Ureter (tissue), 1 donor: Measurements from ENCODE around the gene SPAG4. TPM values are rescaled to one million over a fixed set of nuclear protein-coding genes. Genes with fewer than 3 reads are reported as not detected.

Experiments used
- DNase-seq: peaks from one replicate; pipeline ENCODE4 v3.0.0-alpha.2; 2020; ENCODE audit warnings: low spot score
- total RNA-seq: library from RNA; stranded (reverse); gene quantifications from one replicate; pipeline ENCODE4 v1.2.4, GENCODE V29; 2023
- donor health status: DM: yes; HTN: yes; CAD: no.

SPAG4 gene
- total RNA-seq, 1 donor from 2014 or later: 18.4 TPM

DNA sequence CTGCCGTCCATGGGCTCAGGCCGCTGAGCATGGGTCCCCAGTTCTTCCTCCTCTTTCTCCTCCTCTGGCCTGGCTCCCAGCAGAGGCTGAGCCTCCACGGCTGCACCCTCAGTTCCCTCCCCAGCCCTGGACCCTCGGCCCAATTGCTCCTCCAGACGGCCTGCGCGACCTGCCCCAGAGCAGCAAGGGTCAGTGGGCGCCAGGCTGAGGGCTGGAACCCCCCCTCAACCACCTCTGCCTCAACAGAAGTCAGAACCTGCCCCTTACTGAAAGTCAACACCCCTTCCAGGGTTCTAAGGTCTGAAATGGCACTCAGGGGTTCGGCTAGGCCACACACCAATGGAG is 15.9 kb upstream of the SPAG4 start:
- DNase-seq: no peak

DNA sequence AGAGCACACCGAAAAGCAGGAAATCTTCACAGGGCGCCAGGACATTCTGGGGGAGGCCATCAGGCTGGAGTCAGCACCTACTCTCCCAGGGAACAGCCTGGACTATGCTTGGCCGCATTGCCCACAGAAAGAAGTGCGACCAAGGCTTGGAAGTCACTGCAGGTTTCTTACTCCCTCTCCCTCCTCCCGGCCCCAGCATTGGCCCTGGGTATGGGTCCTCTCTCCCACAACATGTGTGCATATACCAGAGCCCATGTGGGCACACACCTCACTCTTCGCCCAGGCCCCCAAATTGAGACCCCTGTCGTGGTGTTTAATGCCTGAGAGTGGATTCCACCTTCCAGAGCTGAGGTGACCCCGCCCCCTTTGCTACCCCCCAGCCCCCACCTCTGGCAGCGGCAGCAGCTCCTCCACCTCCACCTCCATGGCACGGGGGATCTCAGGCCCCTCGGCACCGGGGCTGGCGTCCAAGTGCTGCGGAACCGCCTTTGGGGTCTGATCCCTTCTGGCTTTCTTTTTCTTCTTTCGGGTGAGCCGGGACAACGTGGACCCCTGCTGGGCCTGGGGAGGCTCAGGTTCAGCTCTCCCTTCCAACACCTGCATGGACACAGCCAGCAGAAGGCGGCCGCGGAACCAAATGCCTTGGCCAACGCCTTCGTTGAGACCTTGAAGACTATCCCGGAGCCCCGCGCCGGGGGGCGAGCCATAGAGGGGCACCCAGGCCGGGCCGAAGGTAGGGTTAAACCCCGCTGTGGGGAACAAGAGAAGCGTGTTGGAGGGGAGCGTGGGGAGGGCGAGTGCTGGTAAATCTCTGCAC is 15.2 kb upstream of the SPAG4 start:
- no peak for DNase-seq

DNA sequence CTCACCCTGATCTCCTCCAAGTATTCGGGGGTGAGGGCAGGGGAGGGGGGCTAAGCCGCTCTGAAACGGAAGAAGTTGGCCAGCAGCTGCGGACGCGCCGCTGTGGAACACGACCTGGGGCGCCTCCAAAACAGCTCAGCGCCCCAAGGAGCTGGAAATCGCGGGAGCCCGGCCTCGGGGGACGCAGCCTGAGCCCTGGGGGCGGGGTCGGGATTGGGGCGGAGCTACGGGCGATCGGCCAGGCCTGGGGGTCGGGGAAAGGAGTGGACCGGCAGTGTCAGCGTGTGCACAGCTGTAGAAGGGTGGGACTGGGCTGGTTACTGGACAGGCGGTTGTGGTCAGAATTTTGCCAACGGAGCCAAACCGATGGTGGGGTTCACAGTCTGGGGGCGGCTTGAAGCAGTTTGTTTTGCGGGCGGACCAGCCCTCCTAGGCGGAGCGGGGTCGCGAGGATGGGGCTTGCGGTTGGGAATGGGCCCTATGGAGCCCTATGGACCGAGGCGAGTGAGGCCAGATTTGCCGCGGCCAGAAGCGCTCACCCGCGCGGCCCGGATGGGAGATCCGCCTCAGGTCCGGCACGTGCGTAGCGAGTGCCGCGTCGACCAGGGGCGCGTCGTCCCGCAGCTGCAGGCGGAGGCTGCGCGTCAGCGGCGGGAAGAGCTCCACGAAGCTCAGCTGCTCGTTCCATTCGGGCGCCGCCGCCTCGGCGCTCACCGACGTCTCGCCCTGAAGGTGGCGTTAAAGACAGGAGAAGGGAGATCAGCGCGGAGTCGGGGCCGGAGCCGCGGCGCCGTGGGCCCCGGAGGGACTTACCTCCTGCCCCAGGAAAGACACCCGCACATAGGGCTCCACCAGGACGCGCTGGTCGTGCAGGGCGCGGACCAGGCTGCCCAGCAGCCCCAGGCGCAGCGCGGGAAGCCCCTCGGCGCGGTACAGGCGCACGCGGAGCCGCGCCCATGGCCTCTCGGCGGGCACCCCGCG is 14.3 kb upstream of the SPAG4 start:
- DNase-seq: peak; percentile 70

DNA sequence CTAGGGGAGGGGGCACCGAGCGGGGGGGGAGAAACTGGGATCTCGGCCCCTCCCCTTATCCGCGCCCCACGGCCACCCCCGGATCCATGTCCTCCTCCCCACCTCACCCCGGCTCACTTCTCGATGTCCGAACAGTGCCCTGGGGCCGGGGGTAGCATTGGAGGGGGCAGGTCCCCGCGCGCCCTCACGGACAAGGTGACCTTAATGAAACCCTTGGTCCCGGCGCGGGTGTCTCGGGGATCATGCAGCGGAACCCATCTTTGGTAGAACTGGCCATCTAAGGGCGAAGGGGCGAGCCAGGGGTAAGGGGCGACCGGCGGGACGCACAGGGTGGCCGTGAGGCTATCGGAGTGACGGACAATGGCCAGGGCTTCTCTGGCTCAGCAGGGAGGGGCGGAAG is 13.6 kb upstream of the SPAG4 start:
- no peak for DNase-seq

DNA sequence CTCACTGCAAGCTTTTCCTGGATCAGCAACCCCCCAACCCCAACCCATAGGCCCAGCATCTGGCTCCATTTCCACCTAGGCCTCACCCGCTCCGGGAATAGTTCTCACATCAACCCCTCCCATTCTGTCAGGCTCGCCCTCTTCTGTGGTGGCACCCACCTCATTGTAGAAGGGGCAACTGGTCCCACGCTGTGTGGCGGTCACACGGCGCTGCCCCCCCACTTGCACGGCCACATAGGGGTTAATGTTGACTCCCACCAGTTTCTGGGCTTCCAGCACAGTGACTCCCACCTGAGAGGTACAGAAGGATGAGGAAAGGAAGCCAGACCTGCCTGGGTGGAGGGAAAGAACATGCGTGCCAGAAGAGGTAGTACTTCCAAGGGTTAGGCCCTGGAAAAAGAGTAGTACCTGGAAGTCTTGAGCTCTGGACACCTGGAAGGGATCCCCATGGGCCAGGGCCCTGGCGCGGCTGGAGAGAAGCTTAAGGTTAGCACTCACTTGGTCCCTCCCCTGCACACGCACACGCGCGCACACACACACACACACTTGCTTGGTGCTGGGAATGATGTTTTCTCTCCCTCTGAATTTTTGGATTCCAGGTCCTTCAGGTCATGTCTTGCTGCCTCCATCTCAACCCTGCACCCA is 12.7 kb upstream of the SPAG4 start:
- no peak for DNase-seq

DNA sequence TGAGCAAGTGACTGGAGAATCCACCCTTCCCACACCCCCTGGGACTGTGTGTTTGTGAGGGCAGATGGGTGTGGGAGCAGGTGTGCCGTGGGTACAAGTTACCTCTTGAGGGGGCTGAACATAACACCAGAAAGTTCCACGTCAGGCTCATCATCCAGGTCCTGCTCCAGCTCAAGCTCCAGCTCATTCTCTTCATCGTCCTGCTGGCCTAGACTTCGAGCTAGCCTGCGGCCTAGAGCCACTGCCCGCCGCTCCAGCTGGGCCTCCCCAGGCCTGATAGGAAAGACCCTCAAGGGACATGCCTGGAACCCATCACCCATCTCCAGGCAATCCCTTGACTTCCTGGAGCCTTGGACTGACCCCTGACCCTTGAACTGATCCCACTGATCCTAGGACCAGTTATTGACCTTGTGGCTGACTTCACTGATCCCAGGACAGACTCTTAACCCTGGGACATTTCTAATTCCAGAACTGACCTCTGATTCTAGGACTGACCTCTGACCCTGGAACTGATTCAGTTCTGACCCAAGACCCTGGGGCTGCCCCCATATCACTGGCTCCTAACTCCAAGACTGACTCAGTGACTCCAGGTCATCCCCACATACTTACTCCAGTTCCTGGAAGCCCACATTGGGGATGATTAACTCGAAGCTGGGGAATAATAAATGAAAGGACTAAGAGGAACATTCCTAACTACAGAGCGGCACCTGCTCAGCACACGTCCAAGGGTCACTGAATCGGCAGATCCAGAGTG is 11.8 kb upstream of the SPAG4 start:
- DNase-seq: no peak

DNA sequence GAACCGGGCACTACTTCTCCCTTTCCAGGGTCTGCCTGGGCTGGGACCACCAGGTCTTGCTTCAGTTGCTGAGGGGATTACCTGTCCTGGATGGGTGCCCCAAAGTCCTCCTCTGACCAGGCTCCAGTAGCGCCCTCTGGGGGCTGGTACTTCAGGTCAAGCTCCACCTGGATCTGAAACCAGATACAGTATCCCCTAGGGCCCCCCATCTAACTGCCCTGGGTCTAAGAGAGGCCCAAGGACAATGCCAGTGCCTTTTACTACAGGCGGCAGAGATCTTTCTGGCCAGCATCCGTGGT is 11.2 kb upstream of the SPAG4 start:
- no peak for DNase-seq

DNA sequence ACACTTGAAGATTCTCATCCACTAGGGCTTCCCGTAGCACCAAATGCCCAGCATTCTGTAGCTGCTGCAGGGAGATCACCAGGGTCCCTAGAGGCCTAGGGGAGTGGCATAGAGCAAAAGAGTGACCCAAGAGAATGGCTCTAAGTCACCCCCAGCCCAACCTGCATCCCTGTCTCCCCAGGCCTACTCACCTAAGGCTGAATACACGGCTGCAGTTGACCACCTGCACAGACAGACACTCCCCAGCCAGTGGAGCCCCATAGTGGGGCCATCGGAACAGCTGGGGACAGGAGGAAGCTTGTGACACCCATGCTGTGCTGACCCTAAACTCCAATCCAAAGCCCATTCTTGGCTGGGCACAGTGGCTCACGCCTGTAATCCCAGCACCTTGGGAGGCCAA is 9.5 kb upstream of the SPAG4 start:
- DNase-seq: no peak

DNA sequence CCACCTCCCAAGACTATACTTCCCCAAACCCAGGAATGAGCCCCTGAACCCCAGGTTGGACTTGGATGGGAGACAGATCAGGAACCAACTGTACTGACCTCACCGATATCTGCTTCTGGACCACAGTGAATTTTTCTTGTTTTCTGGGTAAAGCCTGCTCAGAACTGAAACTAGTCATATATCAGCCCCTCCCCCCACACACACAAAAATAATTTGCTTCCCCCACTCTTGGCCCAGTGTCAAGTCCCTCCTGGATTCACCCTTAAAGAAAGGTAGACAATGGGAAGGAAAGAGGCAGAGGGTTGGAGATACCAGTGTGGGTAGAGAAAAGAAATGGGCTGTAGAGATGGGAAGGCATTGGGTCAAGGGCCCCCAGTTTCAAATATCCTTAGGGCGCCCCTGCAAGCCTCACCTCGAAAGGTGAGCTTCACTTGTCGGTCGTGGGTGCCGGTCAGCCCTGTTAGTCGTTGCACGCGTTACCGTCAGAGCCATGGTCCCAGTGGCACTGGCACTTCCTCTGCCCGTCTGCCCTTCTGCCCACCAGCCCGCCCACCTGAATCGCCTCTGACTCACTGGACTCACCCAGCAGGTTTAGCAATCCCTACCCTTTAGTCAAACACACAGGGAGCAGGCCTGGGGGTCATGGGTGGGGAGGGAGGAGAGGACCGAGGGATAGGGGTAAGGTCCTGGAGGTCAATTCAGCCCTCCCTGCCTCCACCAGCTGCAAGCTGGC is 8.5 kb upstream of the SPAG4 start:
- peak; percentile 85 for DNase-seq

DNA sequence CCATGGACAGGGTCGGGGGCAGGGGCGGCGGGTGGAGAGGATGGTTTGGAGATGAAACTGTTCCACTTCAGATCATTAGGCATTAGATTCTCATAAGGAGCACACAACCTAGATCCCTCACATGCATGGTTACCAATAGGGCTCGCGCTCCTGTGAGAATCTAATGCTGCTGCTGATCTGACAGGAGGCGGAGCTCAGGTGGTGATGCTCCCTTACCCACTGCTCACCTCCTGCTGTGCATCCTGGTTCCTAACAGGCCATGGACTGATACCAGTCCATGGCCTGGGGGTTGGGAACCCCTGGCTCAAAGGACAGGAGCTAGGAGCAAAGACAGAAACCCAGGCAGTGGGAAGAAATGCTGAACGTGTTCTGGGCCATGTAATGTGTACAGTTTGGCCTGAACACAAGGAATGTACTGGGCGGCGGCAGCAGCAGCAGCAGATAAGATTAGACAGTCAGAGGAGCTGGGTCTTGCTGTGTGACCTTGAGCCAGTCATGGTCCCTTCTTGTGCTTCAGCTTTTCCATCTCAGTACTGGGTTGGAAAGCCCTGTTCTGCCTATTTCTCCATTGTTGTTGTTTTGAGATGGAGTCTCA is 4.7 kb upstream of the SPAG4 start:
- DNase-seq: no peak

DNA sequence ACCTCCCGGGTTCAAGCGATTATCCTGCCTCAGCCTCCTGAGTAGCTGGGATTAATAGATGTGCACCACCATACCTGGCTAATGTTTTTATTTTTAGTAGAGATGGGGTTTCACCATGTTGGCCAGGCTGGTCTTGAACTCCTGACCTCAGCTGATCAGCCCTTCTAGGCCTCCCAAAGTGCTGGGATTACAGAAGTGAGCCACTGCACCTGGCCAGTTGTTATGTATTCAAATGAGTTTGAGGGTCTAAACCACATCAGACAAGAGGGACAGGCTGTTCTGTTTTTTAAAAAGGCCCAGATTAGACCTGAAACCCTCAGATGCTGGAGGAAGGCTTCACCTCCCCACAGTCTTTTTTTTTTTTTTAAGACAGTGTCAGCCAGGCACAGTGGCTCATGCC is 4.1 kb upstream of the SPAG4 start:
- DNase-seq: no peak

DNA sequence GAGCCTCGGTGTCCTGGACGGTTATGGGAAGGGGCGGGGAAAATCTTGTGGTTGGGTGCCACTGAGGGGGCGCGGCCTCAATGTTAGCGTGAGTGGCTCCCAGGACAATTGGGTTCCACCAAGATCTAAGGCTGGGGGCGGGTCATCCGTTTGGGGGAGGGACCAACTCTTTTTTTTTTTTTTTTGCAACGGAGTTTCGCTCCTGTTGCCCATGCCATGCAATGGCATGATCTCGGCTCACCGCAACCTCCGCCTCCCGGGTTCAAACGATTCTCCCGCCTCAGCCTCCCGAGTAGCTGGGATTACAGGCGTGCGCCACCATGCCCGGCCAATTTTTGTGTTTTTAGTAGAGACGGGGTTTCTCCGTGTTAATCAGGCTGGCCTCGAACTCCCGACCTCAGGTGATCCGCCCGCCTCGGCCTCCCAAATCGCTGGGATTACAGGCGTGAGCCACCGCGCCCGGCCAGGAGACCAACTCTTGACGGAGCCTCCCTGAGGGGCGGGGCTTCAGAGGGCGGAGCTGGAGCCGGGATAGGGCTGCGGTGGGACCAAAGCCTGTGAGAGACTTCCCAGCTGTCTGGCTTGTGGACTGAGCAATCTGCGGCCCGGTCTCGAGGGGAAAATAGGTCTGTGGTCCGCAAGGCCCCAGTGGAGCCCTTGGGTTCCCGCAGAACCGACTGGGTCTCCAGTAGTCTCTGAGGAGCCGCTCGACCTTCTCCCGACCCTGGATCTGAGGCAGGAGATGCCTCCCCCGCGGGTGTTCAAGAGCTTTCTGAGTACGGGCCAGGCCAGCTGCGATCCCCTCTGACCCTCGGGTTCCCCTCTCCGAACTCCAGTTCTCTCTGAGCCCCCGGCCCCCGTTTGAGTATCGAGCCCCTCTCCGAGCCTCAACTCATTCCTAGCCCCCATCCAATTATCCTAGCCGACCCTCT is 1.1 kb downstream of the SPAG4 start:
- DNase-seq: peak; percentile 92

DNA sequence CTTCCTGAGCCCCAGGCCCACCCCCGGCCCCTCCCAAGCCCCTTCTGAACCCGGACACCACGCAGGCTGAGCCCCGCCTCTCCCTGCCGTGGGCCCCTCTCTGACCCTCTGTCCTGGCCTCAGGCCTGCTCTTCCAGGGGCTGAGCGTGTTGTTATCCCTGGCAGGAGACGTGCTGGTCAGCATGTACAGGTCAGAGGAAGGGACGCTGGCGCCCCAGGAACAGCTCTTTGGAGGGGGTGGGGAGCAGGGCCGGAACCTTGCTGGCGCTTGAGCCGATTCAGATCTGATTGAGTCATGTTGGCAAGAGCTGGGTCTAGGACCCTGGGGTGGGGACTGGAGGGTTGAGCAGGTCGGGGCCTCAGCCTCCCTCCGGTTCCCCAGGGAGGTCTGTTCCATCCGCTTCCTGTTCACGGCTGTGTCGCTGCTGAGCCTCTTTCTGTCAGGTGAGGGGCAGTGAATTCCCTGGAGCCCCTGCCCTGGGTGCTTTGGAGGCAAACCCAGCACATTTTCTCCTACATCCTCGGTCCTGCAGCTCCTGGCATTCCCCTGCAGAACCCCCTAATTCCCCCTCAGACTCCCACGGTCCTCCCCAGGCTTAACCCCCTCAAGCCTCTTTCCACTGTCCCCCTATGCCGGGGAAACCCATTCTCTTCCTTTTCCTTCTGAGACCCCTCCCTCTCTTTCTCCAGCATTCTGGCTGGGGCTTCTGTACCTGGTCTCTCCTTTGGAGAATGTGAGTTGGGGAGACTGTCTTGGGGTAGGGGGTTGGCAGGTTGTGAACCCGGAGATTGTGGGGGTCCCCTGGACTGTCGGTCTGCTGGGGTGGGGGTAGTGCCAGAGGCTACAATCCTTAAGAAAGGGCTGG is 2.0 kb downstream of the SPAG4 start:
- DNase-seq: peak; percentile 77

DNA sequence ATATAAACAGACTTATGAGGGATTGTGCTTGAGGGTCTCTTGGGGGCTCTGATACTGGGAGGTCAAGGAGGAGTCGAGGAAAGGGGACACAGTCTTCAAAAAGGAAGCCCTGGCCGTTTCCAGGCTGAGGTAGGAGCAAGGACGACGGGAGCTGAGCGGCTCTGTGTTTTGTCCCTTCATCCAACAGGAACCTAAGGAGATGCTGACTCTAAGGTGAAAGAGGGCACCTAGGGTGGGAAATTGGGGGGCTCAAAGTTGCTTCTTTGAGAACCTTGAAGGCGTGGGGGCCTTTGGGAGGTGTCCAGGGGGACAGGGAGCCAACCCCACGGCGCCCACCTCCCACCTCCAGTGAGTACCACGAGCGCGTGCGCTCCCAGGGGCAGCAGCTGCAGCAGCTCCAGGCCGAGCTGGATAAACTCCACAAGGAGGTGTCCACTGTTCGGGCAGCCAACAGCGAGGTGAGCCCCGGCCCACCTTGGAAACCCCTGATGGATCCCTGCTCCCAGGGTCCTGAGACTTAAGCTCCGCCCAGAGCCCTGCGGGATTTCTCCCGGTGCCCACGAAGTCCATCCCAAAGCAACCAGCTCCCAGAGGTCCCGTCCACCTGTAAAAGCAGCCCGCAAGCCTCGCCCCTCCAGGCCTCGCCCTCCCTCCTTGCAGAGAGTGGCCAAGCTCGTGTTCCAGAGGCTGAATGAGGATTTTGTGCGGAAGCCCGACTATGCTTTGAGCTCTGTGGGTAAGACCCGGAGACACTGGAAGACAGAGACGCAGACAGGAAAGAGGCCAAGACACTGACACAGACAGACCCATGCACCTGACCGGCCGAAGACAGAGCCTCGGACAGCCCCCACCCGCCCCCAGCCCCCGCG is 2.9 kb downstream of the SPAG4 start:
- no peak for DNase-seq

DNA sequence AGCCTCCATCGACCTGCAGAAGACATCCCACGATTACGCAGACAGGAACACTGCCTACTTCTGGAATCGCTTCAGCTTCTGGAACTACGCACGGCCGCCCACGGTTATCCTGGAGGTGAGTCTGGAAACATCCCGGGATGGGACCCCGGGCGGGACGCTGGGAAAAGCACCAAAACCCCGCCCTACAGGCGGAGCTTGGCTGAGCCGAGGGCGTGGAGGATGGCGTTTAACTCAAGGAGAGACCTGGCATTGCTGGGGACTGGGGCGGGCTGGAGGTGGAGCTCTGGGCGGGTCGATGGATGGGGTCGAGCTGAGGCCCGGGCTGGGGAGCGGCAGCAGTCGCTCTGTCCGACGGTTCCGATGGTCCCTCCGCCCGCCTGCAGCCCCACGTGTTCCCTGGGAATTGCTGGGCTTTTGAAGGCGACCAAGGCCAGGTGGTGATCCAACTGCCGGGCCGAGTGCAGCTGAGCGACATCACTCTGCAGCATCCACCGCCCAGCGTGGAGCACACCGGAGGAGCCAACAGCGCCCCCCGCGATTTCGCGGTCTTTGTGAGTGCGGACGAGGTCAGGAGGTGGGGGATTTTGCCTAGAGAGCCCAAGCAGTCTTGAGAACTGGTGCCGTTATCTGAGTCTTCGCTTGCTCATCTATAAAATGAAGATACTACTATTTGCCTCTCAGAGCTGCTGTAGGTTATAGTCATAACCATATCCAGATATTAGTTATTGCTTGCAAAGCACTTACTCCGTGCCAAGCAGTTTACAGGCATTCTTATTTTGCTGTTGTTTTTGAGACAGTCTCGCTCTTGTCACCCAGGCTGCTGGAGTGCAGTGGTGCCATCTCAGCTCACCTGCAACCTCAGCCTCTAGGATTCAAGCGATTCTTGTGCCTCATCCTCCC is 3.8 kb downstream of the SPAG4 start:
- DNase-seq: peak; percentile 88

DNA sequence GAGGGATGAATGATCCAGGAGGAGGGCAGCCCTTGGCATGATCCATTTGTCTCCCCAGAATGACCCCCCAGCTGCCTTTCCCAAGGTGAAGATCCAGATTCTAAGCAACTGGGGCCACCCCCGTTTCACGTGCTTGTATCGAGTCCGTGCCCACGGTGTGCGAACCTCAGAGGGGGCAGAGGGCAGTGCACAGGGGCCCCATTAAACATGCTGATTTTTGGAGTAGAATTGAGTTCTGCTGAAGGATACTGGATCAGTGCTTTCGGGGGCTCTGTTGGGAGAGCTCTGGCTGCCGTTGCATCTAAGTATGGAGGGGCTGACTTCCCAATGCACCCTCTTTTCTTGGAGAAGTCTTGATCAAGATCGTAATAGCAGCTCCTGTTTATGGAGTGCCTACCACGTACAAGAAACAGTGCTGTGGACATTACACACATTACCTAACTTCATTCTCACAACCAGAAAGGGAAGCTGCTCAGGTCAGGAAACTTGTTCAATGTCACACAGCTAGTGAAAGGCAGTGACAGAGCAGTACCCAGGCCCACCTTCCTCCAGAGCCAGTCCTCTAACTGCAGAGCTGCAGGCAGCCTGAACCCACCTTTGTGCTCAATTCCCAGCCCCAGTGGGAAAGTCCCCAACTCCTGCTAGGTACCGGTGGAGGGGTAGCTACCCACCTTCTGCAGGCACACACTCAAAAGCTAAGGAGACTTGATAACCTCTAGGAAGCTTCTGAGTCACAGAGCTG is 5.4 kb downstream of the SPAG4 start:
- DNase-seq: no peak
